CD4-positive, alpha-beta T cell (primary cell): ENCODE data around the gene KIAA0040. TPM values are rescaled to one million over a fixed set of nuclear protein-coding genes. Genes with fewer than 3 reads are reported as not detected.
A peak's percentile ranks its signal among the peaks of the same experiment; 100 is the strongest.

Source experiments
- ATAC-seq: fragments of 200-7000 bp; cut with Tn5 transposase; one replicate; pipeline ENCODE4 v1.10.0; 2022; ENCODE audit warnings: mild to moderate bottlenecking; ENCODE audit not compliant: poor library complexity
- CTCF ChIA-PET: fragments of 350-600 bp; sonication (Branson Sonifier 250); formaldehyde crosslinking; loops from one replicate; lab custom pipeline; 2021; ENCODE audit warnings: antibody characterized with exemption, inconsistent platforms; lab: Charles Lee
- POLR2A ChIA-PET: fragments of 350-600 bp; sonication (Branson Sonifier 250); formaldehyde crosslinking; loops from one replicate; lab custom pipeline; 2021; ENCODE audit warnings: antibody characterized with exemption, inconsistent platforms; lab: Charles Lee
- DNase-seq, 14 experiments: peaks; one replicate each; pipeline ENCODE4 v3.0.0-alpha.2; 2013 to 2020; ENCODE audit warnings: mixed read lengths in 2 of 14
- H3K27ac ChIP-seq, 2 donors: one replicate each; pipeline versions ENCODE4 v1.5.1 to v1.7.0; 2013; ENCODE audit warnings: low read length in 2 of 2, low read depth in 1 of 2, mild to moderate bottlenecking in 1 of 2
- H3K27me3 ChIP-seq, 2 experiments: 1 replicate in 1 of 2; 2 replicates in 1 of 2; pipeline versions ENCODE4 v1.6.1 to v1.7.0; 2013; ENCODE audit warnings: low read length in 2 of 2, control low read depth in 1 of 2, mild to moderate bottlenecking in 1 of 2, moderate library complexity in 1 of 2; ENCODE audit not compliant: insufficient read depth in 2 of 2, control insufficient read depth in 1 of 2
- H3K36me3 ChIP-seq: one replicate; pipeline ENCODE4 v1.6.1; 2013; ENCODE audit warnings: low read length, control low read depth; ENCODE audit not compliant: insufficient read depth
- H3K4me1 ChIP-seq: one replicate; pipeline ENCODE4 v1.6.1; 2013; ENCODE audit warnings: low read length, control low read depth; ENCODE audit not compliant: insufficient read depth
- H3K4me3 ChIP-seq: one replicate; pipeline ENCODE4 v1.5.1; 2013; ENCODE audit warnings: mild to moderate bottlenecking, low read length, moderate library complexity
- H3K9me3 ChIP-seq, 2 experiments: 1 replicate in 1 of 2; 2 replicates in 1 of 2; pipeline versions ENCODE4 v1.6.1 to v1.7.0; 2013; ENCODE audit warnings: low read length in 2 of 2, mild to moderate bottlenecking in 2 of 2, control low read depth in 1 of 2, moderate library complexity in 1 of 2; ENCODE audit not compliant: control insufficient read depth in 1 of 2, insufficient read depth in 1 of 2
- H3K27ac Mint-ChIP-seq: one replicate; pipeline ENCODE4 v1.8.0; 2020; ENCODE audit warnings: mixed read lengths
- H3K27me3 Mint-ChIP-seq: one replicate; pipeline ENCODE4 v1.8.0; 2021; ENCODE audit warnings: mixed read lengths
- H3K36me3 Mint-ChIP-seq: one replicate; pipeline ENCODE4 v1.8.0; 2021; ENCODE audit warnings: low read depth, mixed read lengths
- H3K4me1 Mint-ChIP-seq: one replicate; pipeline ENCODE4 v1.8.0; 2021; ENCODE audit warnings: low read depth, mixed read lengths
- H3K4me3 Mint-ChIP-seq: one replicate; pipeline ENCODE4 v1.8.0; 2020; ENCODE audit warnings: mild to moderate bottlenecking, mixed read lengths
- H3K9me3 Mint-ChIP-seq: one replicate; pipeline ENCODE4 v1.8.0; 2020; ENCODE audit warnings: mixed read lengths
- intact Hi-C, 2 experiments: fragments of 100-400 bp; cut with DNase I in 1 of 2; cut with micrococcal nuclease in 1 of 2; formaldehyde crosslinking; loops; one replicate each; pipeline versions ENCODE4 v1.15.1 to v1.9.0; 2023 to 2025; cut with DNase I, micrococcal nuclease
- total RNA-seq, 174 experiments: library from RNA in 2 of 174; stranded (reverse) in 2 of 174; gene quantifications; one replicate each; pipeline ENCODE4 v1.2.3 and lab custom pipeline; 2021 to 2026
- TF ChIP-seq, protein P1 (sequence below): fragments of 200-600 bp; IDR thresholded peaks from one replicate; pipeline ENCODE4 v1.8.0; 2022; ENCODE audit warnings: antibody characterized with exemption, mild to moderate bottlenecking

KIAA0040 gene
- total RNA-seq, 2 experiments from 2014 or later, result 13.5 to 14.5 TPM

DNA sequence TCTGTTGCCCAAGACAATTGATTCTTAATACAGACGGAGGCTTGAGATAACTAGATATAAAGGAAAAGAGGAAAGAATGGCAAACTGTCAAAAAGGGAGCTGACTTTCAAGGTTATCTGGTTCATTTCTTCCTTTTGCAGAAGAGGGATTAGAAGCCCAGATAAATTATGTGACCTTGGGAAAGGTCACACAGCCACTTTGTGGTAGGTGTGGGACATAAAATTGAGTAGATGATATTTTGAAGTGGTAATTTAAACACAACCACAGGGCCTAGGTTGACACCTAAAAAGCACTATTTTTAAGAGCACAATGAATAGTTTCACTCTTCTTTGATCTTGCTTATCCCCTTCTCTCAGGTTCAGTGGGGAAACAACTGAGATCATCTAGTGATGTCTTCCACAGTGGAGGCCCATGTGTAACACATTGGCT lies 16.9 kb upstream of the KIAA0040 start:
- Mint-ChIP-seq H3K36me3 (no peaks in the 10 kb centered on the region), H3K4me3 (peak overlapping the region; percentile 86), H3K27me3 (no peaks in the 10 kb centered on the region), H3K9me3 (no peaks in the 10 kb centered on the region), H3K27ac (peak overlapping the region; percentile 86), H3K4me1 (peaks cover 82% of the 10 kb centered on the region)
- CTCF ChIA-PET, result interaction anchor here (1.0 to 1.3 kb wide), 3 partner anchors 55 to 63 kb away, joined by 4 to 7 read pairs (median 5); no protein-coding TSS in a partner anchor
- Histone ChIP-seq H3K27ac (peak overlapping the region; percentile 37 to 56), H3K4me3 (peak overlapping the region; percentile 25), H3K4me1 (peaks cover 37% of the 10 kb centered on the region), H3K9me3 (no peaks in the 10 kb centered on the region), H3K36me3 (no peaks in the 10 kb centered on the region), H3K27me3 (no peaks in the 10 kb centered on the region)
- peak; percentile 58 for ATAC-seq
- TF ChIP-seq, protein P1, sequence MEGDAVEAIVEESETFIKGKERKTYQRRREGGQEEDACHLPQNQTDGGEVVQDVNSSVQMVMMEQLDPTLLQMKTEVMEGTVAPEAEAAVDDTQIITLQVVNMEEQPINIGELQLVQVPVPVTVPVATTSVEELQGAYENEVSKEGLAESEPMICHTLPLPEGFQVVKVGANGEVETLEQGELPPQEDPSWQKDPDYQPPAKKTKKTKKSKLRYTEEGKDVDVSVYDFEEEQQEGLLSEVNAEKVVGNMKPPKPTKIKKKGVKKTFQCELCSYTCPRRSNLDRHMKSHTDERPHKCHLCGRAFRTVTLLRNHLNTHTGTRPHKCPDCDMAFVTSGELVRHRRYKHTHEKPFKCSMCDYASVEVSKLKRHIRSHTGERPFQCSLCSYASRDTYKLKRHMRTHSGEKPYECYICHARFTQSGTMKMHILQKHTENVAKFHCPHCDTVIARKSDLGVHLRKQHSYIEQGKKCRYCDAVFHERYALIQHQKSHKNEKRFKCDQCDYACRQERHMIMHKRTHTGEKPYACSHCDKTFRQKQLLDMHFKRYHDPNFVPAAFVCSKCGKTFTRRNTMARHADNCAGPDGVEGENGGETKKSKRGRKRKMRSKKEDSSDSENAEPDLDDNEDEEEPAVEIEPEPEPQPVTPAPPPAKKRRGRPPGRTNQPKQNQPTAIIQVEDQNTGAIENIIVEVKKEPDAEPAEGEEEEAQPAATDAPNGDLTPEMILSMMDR, result no peak
- intact Hi-C loops, result loop anchor here in 1 of 2 experiments (1.0 to 5.0 kb wide), 4 partner anchors 20 to 109 kb away; no protein-coding TSS in a partner anchor
- POLR2A ChIA-PET, result interaction anchor here (0.6 to 5.5 kb wide), 11 partner anchors 9 to 241 kb away, joined by 3 to 98 read pairs (median 5); partner anchors contain the start of genes CACYBP, KIAA0040 and MRPS14
- peak in 4 of 14 experiments; percentile 16 to 70 (median 46) for DNase-seq

DNA sequence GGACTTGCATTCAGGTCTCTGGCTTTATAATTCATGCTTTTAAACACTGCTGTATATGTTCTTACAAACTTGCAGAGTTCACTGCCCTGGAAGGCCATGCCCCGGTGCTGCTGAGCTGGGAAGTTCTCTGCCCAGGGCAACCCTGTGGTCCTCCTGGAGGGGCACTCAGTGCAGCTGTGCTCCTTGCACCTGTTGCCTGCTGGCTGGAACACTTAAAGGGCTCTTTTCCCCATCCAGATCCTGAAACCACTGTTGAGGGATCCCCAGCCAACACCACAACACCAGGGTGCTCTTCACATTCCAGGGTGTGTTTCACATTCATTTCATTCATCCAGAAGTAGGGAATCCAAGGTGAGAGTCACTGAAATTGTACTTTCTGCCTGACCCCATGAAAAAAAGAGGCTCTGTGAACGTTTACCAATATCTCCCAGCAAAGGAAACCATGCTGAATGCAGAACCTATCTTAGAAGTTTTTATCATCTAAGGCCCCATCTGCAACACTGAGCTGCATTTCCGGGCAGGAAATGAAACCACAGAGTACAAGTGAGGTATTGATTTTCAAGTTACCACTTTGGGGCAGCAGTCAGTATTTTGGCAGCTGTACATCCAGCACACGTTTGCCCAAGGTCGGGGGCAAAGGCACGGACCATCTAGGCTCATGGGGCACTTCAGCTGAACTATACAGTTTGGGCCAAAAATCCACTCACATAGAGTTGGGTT lies 16.4 kb upstream of the KIAA0040 start:
- H3K27me3 Mint-ChIP-seq, result no peaks in the 10 kb centered on the region
- ChIA-PET POLR2A (interaction anchor here (0.6 to 5.5 kb wide), 11 partner anchors 8 to 241 kb away, joined by 3 to 98 read pairs (median 5); partner anchors contain the start of genes CACYBP, KIAA0040 and MRPS14), CTCF (interaction anchor here (1.0 to 1.4 kb wide), 3 partner anchors 14 to 57 kb away, joined by 4 to 7 read pairs (median 5); no protein-coding TSS in a partner anchor)
- H3K4me3 Mint-ChIP-seq, result peak overlapping the region; percentile 86
- Histone ChIP-seq H3K9me3 (no peaks in the 10 kb centered on the region), H3K27ac (peak overlapping the region; percentile 37 to 56), H3K27me3 (no peaks in the 10 kb centered on the region), H3K36me3 (no peaks in the 10 kb centered on the region), H3K4me1 (peaks cover 37% of the 10 kb centered on the region), H3K4me3 (peak overlapping the region; percentile 25)
- TF ChIP-seq, protein P1, result no peak
- DNase-seq (peak; percentile 28 to 90 (median 44)), ATAC-seq (peak; percentile 92)
- no peaks in the 10 kb centered on the region for H3K36me3 Mint-ChIP-seq
- peaks cover 86% of the 10 kb centered on the region for H3K4me1 Mint-ChIP-seq
- intact Hi-C loops, result loop anchor here in 1 of 2 experiments (1.0 to 5.0 kb wide), 4 partner anchors 20 to 110 kb away; no protein-coding TSS in a partner anchor
- H3K27ac Mint-ChIP-seq, result peak overlapping the region; percentile 86
- no peaks in the 10 kb centered on the region for H3K9me3 Mint-ChIP-seq

DNA sequence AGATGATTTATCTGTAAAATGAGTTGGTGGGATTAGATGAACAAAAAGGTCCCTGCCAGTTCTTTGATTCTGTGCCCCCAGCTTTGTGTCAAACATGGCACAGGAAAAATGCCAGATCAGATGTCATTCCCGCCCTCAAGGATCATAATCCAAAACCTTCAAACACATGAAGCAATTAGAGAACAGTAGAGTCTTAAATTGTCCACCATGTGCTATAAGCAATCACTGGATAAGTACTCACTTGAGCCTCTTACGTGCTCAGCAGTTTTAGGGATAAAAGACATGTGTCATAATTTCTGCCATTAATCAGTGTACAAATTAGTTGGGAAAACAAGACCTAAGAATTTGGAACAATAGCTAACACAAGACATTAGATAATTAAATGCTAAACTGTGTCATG lies 15.4 kb upstream of the KIAA0040 start:
- DNase-seq, result no peak
- Mint-ChIP-seq H3K4me3 (no peak overlapping the region), H3K4me1 (peaks cover 76% of the 10 kb centered on the region), H3K36me3 (no peaks in the 10 kb centered on the region), H3K27ac (no peak overlapping the region), H3K27me3 (no peaks in the 10 kb centered on the region), H3K9me3 (no peaks in the 10 kb centered on the region)
- CTCF ChIA-PET, result interaction anchor here (1.4 kb wide), 1 partner anchor 14 kb away, joined by 4 read pairs; no protein-coding TSS in a partner anchor
- TF ChIP-seq, protein P1, result no peak
- no peak for ATAC-seq
- POLR2A ChIA-PET, result interaction anchor here (2.5 to 5.5 kb wide), 2 partner anchors 12 to 19 kb away, joined by 11 to 98 read pairs; partner anchors contain the start of gene KIAA0040
- Histone ChIP-seq H3K4me3 (no peak overlapping the region), H3K27ac (no peak overlapping the region), H3K27me3 (no peaks in the 10 kb centered on the region), H3K9me3 (no peaks in the 10 kb centered on the region), H3K36me3 (no peaks in the 10 kb centered on the region), H3K4me1 (peaks cover 37% of the 10 kb centered on the region)
- intact Hi-C loops, result loop anchor here in 1 of 2 experiments (2.0 to 5.0 kb wide), 2 partner anchors 89 to 111 kb away; no protein-coding TSS in a partner anchor
